HepG2 (cell line): ENCODE results near the gene ZNF584. TPM values are rescaled to one million over a fixed set of nuclear protein-coding genes. Genes with fewer than 3 reads are reported as not detected.

Experiments
- ATAC-seq: fragments of 200-7000 bp; cut with Tn5 transposase; 3 replicates; pipeline ENCODE4 v1.9.1; 2020; ENCODE audit warnings: mild to moderate bottlenecking, moderate library complexity
- BruUV-seq: library from RNA; stranded (reverse); fragments of 400-500 nt; replicated peaks from 2 replicates; lab custom pipeline; 2021; lab: Mats Ljungman, UMichigan
- CTCF ChIA-PET: fragments of 300-600 bp; formaldehyde crosslinking; extraction: SDS; loops from one replicate; lab custom pipeline; 2021; ENCODE audit warnings: low total read pairs, inconsistent platforms, low intra/inter-chr PET ratio; lab: Yijun Ruan, JAX
- POLR2A ChIA-PET: fragments of 350-600 bp; sonication (Branson Sonifier 250); formaldehyde crosslinking; loops from one replicate; lab custom pipeline; 2020; ENCODE audit warnings: antibody characterized with exemption, inconsistent platforms; lab: Yijun Ruan, JAX
- DNase-seq: peaks from one replicate; pipeline ENCODE4 v3.0.0-alpha.2; 2015; ENCODE audit warnings: low spot score
- FAIRE-seq: peaks from 3 replicates; lab custom pipeline; 2011; peaks lifted over from hg19 to GRCh38; lab: Jason Lieb, UNC
- H2AFZ ChIP-seq: one replicate; pipeline ENCODE4 v1.6.1; 2011; ENCODE audit warnings: low read length, inconsistent platforms
- H3K27ac ChIP-seq: fragments of 300-600 bp; 3 replicates; pipeline ENCODE4 v1.8.0; 2011; ENCODE audit warnings: mixed run types, mild to moderate bottlenecking, mixed read lengths, low read length, inconsistent platforms; ENCODE audit not compliant: insufficient read depth; ENCODE audit errors: extremely low read length
- H3K27me3 ChIP-seq, 2 experiments: fragments of 200-600 bp in 1 of 2; 2 replicates in 1 of 2; 3 replicates in 1 of 2; pipeline versions ENCODE4 v1.6.0 to v1.8.0; 2011; ENCODE audit warnings: low read length in 2 of 2, mild to moderate bottlenecking in 2 of 2, moderate library complexity in 2 of 2, inconsistent platforms in 1 of 2; ENCODE audit not compliant: insufficient read depth in 2 of 2, control insufficient read depth in 1 of 2
- H3K36me3 ChIP-seq, 2 experiments: fragments of 200-600 bp in 1 of 2; replicated peaks in 1 of 2; 2 replicates in 1 of 2; 3 replicates in 1 of 2; pipeline versions ENCODE4 v1.5.1 to v1.8.0; 2011; ENCODE audit warnings: low read length in 2 of 2, inconsistent platforms in 1 of 2; ENCODE audit not compliant: insufficient read depth in 2 of 2, control insufficient read depth in 1 of 2
- H3K4me1 ChIP-seq: 2 replicates; pipeline ENCODE4 v1.5.1; 2012; ENCODE audit warnings: low read length, inconsistent platforms; ENCODE audit not compliant: insufficient read depth
- H3K4me2 ChIP-seq: 2 replicates; pipeline ENCODE4 v1.6.0; 2011; ENCODE audit warnings: low read depth, low read length, inconsistent platforms
- H3K4me3 ChIP-seq, 3 experiments: fragments of 200-600 bp in 1 of 3; sonication (generic), shearing (Covaris generic) in 1 of 3; replicated peaks in 1 of 3; 2 replicates each; pipeline ENCODE4 v1.5.1; 2011 to 2016; ENCODE audit warnings: low read length in 3 of 3, inconsistent platforms in 2 of 3, low read depth in 2 of 3, mild to moderate bottlenecking in 2 of 3, control low read depth in 1 of 3, mixed read lengths in 1 of 3; ENCODE audit not compliant: insufficient read depth in 1 of 3
- H3K79me2 ChIP-seq: one replicate; pipeline ENCODE4 v1.6.1; 2011; ENCODE audit warnings: low read length, inconsistent platforms; ENCODE audit not compliant: insufficient read depth
- H3K9ac ChIP-seq: 2 replicates; pipeline ENCODE4 v1.6.0; 2011; ENCODE audit warnings: mild to moderate bottlenecking, low read depth, low read length, inconsistent platforms; ENCODE audit not compliant: insufficient read depth
- H3K9me3 ChIP-seq: 2 replicates; pipeline ENCODE4 v1.5.1; 2012; ENCODE audit warnings: mild to moderate bottlenecking, low read length
- H4K20me1 ChIP-seq: 2 replicates; pipeline ENCODE4 v1.6.0; 2011; ENCODE audit warnings: inconsistent platforms, mild to moderate bottlenecking, low read length, moderate library complexity; ENCODE audit not compliant: insufficient read depth
- ATF7-NPFF ChIP-seq: sonication (generic); formaldehyde crosslinking; IDR thresholded peaks from 2 replicates; pipeline ENCODE4 v1.8.1; 2023; ENCODE audit warnings: mild to moderate bottlenecking, low read depth, missing genetic modification reagents, moderate library complexity
- CREM ChIP-seq, 2 experiments: sonication (generic) in 1 of 2; formaldehyde crosslinking in 1 of 2; IDR thresholded peaks; 2 replicates each; pipeline versions ENCODE4 v1.4.0 to v1.6.1; 2016 to 2020; ENCODE audit warnings: antibody characterized with exemption in 1 of 2, mild to moderate bottlenecking in 1 of 2, missing genetic modification reagents in 1 of 2
- GZF1 ChIP-seq: sonication (generic); formaldehyde crosslinking; IDR thresholded peaks from 2 replicates; pipeline ENCODE4 v1.5.1; 2020; ENCODE audit warnings: mild to moderate bottlenecking, missing genetic modification reagents
- HNRNPL ChIP-seq: fragments of 200-400 bp; formaldehyde crosslinking; IDR thresholded peaks from 2 replicates; pipeline ENCODE4 v1.6.1; 2017; ENCODE audit warnings: mild to moderate bottlenecking, low read depth, low read length
- MYC ChIP-seq: sonication (generic); formaldehyde crosslinking; IDR thresholded peaks from 2 replicates; pipeline ENCODE4 v1.9.0; 2021; ENCODE audit warnings: missing genetic modification reagents, borderline replicate concordance
- RAD21 ChIP-seq: fragments of 450-650 bp; formaldehyde crosslinking; IDR thresholded peaks from 2 replicates; pipeline ENCODE4 v1.5.0; 2020; ENCODE audit warnings: mild to moderate bottlenecking
- ZKSCAN8 ChIP-seq: IDR thresholded peaks from 2 replicates; pipeline ENCODE4 v1.6.1; 2016; ENCODE audit warnings: borderline replicate concordance, missing genetic modification reagents, missing compliant biosample characterization
- ZNF136 ChIP-seq: sonication (generic); formaldehyde crosslinking; IDR thresholded peaks from 2 replicates; pipeline ENCODE4 v1.8.1; 2022; ENCODE audit warnings: low read depth, mild to moderate bottlenecking, moderate library complexity, missing genetic modification reagents
- ZNF44 ChIP-seq: sonication (generic); formaldehyde crosslinking; IDR thresholded peaks from 2 replicates; pipeline ENCODE4 v1.5.1; 2020; ENCODE audit warnings: mild to moderate bottlenecking, missing genetic modification reagents
- ZSCAN20 ChIP-seq: sonication (generic); formaldehyde crosslinking; IDR thresholded peaks from 2 replicates; pipeline ENCODE4 v1.4.0; 2020; ENCODE audit warnings: missing genetic modification reagents, mild to moderate bottlenecking, borderline replicate concordance
- WGBS: methylation state at CpG from one replicate; pipeline ENCODE4 v1.1.6; 2017; ENCODE audit warnings: low lambda C conversion rate; 5-methylcytosine and 5-hydroxymethylcytosine counted together
- in situ Hi-C: cut with HindIII; loops from 2 replicates; pipeline ENCODE4 v1.10.0; 2017; ENCODE audit warnings: low pct_unique_long_range_greater_than_20kb; ENCODE audit not compliant: extremely low pct_ligation_motif_present
- intact Hi-C: fragments of 100-400 bp; cut with micrococcal nuclease; formaldehyde crosslinking; loops from one replicate; pipeline ENCODE4 v1.10.0; 2022; ENCODE audit not compliant: unreplicated experiment
- polyA plus RNA-seq, 8 experiments: library from polyadenylated mRNA; depleted of rRNA in 3 of 8; stranded (reverse) in 7 of 8; unstranded in 1 of 8; fragments of >200 nt; fragmentation: Illumina TruSeq in 4 of 8; extraction: Trizol in 4 of 8; gene quantifications; 2 replicates each; pipeline versions ENCODE4 v1.2.1 to v1.2.3, GENCODE V29; 2011 to 2016; ENCODE audit warnings: low read depth in 4 of 8, missing spikeins in 1 of 8, mixed read lengths in 1 of 8; ENCODE audit not compliant: insufficient read depth in 1 of 8
- total RNA-seq, 5 experiments: library from RNA; depleted of rRNA; stranded (reverse); fragments of >200 nt; fragmentation: Illumina TruSeq; extraction: Trizol; gene quantifications; 2 replicates each; pipeline ENCODE4 v1.2.3, GENCODE V29; 2016; ENCODE audit warnings: low read depth in 1 of 5
- TF ChIP-seq, protein P1 (sequence below): sonication (generic); formaldehyde crosslinking; IDR thresholded peaks from 2 replicates; pipeline ENCODE4 v1.5.0; 2020; ENCODE audit warnings: missing genetic modification reagents
- TF ChIP-seq, protein P2 (sequence below): IDR thresholded peaks from 2 replicates; pipeline ENCODE4 v1.6.1; 2016; ENCODE audit warnings: missing compliant biosample characterization, missing genetic modification reagents, borderline replicate concordance

The ZNF584 gene
- total and polyA plus RNA-seq, 2 of the 13 experiments (the other 11 are each of a cell fraction or from before 2014, with no cell fraction given) = 2.4 to 7.0 TPM

DNA sequence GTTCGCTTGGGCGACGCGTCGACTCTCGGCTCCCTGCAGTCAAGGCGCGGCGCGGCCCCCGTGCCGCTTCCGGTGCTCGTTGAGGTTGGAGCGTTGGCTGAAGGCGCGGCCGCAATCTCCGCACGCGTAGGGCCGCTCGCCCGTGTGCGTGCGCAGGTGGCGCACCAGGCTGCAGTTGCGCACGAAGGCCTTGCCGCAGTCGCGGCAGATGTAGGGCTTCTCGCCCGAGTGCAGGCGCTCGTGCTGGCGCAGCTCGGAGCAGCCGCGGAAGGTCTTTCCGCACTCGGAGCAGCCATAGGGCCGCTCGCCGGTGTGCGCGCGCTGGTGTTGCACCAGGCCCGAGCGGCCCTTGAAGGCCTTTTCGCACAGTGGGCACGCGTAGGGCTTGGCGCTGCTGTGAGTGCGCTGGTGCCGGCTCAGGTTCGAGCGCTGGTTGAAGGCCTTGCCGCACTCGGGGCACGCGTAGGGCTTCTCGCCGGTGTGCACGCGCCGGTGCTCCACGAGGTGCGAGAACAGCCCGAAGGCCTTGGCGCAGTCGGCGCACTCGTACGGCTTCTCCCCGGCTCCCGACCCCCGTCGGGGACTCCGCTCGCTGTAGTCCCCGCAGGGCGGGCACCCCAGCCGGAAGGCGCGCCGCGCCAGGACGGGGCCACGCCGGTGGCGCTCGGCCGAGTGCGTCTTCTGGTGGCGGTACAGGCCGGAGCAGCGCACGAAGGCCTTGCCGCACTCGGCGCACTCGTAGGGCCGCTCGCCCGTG, 40.6 kb upstream of the ZNF584 start:
- no peak for TF ChIP-seq ZNF136
- POLR2A ChIA-PET = no interaction called here
- DNase-seq = no peak
- in situ Hi-C loops (no loop called here), intact Hi-C loops (no loop called here)
- Histone ChIP-seq H3K9me3 (no peaks in the 10 kb centered on the region), H3K4me2 (no peak overlapping the region), H3K79me2 (no peaks in the 10 kb centered on the region), H3K27me3 (no peaks in the 10 kb centered on the region), H3K4me3 (no peak overlapping the region), H3K36me3 (no peaks in the 10 kb centered on the region), H3K4me1 (peaks cover 9% of the 10 kb centered on the region), H4K20me1 (no peaks in the 10 kb centered on the region), H2AFZ (no peak overlapping the region), H3K27ac (no peak overlapping the region), H3K9ac (no peak overlapping the region)
- ATAC-seq = no peak
- no TSS peak for BruUV-seq
- 98% methylated on average over 50 of the region's 106 CpGs for WGBS
- CTCF ChIA-PET = no interaction called here
- no peak for FAIRE-seq

DNA sequence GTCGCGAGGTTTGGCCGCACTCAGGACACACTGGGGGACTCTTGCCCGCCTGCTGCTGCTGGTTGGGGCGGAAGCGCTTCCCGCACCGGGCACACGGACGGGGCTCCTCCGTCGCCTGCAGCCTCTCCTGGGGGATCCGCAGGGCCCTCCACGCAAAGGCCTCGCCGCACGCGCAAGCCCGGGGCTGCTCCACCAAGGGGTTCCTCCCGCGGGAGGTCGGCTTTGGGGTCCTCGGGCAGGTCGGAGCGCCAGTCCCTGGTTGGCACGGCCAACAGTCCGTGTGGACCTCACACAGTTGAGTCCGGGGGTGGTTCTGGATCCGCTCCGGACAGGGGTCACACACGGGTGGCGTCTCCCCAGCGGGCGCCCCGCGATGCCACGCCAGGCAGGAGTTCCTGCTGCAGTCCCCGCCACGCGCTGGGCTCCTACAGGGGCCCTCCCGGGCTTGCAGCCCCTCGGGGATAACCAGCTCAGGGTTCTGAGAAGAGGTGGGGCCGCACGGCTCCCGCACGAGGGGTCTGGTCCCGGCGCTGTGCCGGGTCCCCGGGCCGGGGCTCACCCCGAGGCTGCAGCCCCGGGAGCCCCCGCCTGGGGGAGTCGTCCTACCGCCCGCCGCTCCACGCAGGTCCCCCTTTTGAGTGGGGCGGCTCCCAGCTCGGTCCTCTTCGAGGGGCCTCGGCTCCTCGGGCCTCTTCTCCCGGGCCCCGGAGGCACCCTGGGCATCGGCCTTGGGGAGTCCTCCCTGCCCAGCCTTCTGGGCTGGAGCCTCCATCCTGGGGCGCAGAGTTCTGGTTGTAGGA, 39.7 kb upstream of the ZNF584 start:
- 93% methylated on average over 15 of the region's 68 CpGs for WGBS
- DNase-seq = no peak
- peaks cover 9% of the 10 kb centered on the region for H3K4me1 ChIP-seq
- H2AFZ ChIP-seq = no peak overlapping the region
- H3K36me3 ChIP-seq = no peaks in the 10 kb centered on the region
- intact Hi-C loops (no loop called here), in situ Hi-C loops (no loop called here)
- no peak overlapping the region for H3K27ac ChIP-seq
- no peak overlapping the region for H3K4me3 ChIP-seq
- ChIA-PET POLR2A (no interaction called here), CTCF (no interaction called here)
- no peaks in the 10 kb centered on the region for H3K9me3 ChIP-seq
- ATAC-seq = no peak
- no peak overlapping the region for H3K9ac ChIP-seq
- no peaks in the 10 kb centered on the region for H3K79me2 ChIP-seq
- BruUV-seq = no TSS peak
- H3K4me2 ChIP-seq = no peak overlapping the region
- no peaks in the 10 kb centered on the region for H3K27me3 ChIP-seq
- FAIRE-seq = no peak
- no peaks in the 10 kb centered on the region for H4K20me1 ChIP-seq
- TF ChIP-seq, protein P1, sequence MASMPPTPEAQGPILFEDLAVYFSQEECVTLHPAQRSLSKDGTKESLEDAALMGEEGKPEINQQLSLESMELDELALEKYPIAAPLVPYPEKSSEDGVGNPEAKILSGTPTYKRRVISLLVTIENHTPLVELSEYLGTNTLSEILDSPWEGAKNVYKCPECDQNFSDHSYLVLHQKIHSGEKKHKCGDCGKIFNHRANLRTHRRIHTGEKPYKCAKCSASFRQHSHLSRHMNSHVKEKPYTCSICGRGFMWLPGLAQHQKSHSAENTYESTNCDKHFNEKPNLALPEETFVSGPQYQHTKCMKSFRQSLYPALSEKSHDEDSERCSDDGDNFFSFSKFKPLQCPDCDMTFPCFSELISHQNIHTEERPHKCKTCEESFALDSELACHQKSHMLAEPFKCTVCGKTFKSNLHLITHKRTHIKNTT (CRISPR knock-in tag) = no peak
- no peak for TF ChIP-seq ATF7-NPFF (CRISPR knock-in tag)
- no peak for TF ChIP-seq GZF1
- TF ChIP-seq ZKSCAN8 (CRISPR knock-in tag) = no peak
- no peak for TF ChIP-seq ZSCAN20
- no peak for TF ChIP-seq CREM (IDR thresholded peaks at IDR 0.05)
- TF ChIP-seq CREM (CRISPR knock-in tag; IDR thresholded peaks at IDR 0.05) = no peak
- TF ChIP-seq ZNF44 (CRISPR knock-in tag) = no peak
- no peak for TF ChIP-seq MYC (CRISPR knock-in tag)
- no peak for TF ChIP-seq HNRNPL
- TF ChIP-seq RAD21 (CRISPR knock-in tag) = no peak
- TF ChIP-seq, protein P2, sequence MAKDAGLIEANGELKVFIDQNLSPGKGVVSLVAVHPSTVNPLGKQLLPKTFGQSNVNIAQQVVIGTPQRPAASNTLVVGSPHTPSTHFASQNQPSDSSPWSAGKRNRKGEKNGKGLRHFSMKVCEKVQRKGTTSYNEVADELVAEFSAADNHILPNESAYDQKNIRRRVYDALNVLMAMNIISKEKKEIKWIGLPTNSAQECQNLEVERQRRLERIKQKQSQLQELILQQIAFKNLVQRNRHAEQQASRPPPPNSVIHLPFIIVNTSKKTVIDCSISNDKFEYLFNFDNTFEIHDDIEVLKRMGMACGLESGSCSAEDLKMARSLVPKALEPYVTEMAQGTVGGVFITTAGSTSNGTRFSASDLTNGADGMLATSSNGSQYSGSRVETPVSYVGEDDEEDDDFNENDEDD = no peak
